Activated B cell treated with CpG ODN at 0.5 μM for 24 hours (primary cell): ENCODE measurements around the gene FGF12. TPM values are rescaled to one million over a fixed set of nuclear protein-coding genes. Genes with fewer than 3 reads are reported as not detected.

Source experiments
- ATAC-seq: fragments of 200-7000 bp; cut with Tn5 transposase; one replicate; pipeline ENCODE4 v1.10.0; 2021; ENCODE audit warnings: low read depth, mild to moderate bottlenecking, moderate library complexity
- CTCF ChIA-PET: fragments of 350-600 bp; sonication (Branson Sonifier 250); formaldehyde crosslinking; loops from one replicate; lab custom pipeline; 2021; ENCODE audit warnings: antibody characterized with exemption; lab: Charles Lee
- POLR2A ChIA-PET: fragments of 350-600 bp; sonication (Branson Sonifier 250); formaldehyde crosslinking; loops from one replicate; lab custom pipeline; 2021; ENCODE audit warnings: antibody characterized with exemption; lab: Charles Lee
- DNase-seq: peaks from one replicate; pipeline ENCODE4 v3.0.0; 2022
- H3K27ac Mint-ChIP-seq: one replicate; pipeline ENCODE4 v1.8.0; 2020; ENCODE audit warnings: mixed read lengths
- H3K27me3 Mint-ChIP-seq: one replicate; pipeline ENCODE4 v1.8.0; 2021; ENCODE audit warnings: mixed read lengths
- H3K36me3 Mint-ChIP-seq: one replicate; pipeline ENCODE4 v1.8.0; 2021; ENCODE audit warnings: low read depth, mixed read lengths
- H3K4me1 Mint-ChIP-seq: one replicate; pipeline ENCODE4 v1.8.0; 2021; ENCODE audit warnings: mixed read lengths
- H3K4me3 Mint-ChIP-seq: one replicate; pipeline ENCODE4 v1.8.0; 2020; ENCODE audit warnings: mild to moderate bottlenecking, mixed read lengths
- H3K9me3 Mint-ChIP-seq: one replicate; pipeline ENCODE4 v1.8.0; 2020; ENCODE audit warnings: mixed read lengths
- CTCF ChIP-seq: fragments of 200-600 bp; IDR thresholded peaks from one replicate; pipeline ENCODE4 v1.8.0; 2022; ENCODE audit warnings: antibody characterized with exemption, mild to moderate bottlenecking
- intact Hi-C: fragments of 100-400 bp; cut with micrococcal nuclease; formaldehyde crosslinking; loops from one replicate; pipeline ENCODE4 v1.15.1; 2024
- total RNA-seq: library from RNA; stranded (reverse); gene quantifications from 2 replicates; pipeline ENCODE4 v1.2.3, GENCODE V29; 2022

The FGF12 gene
- total RNA-seq, 1 donor from 2014 or later = not detected

- no peaks in the 10 kb centered on the region for H3K27me3 Mint-ChIP-seq
- no peak overlapping the region for H3K27ac Mint-ChIP-seq
- intact Hi-C loops = no loop called here
- CTCF ChIA-PET = no interaction called here
- H3K36me3 Mint-ChIP-seq = no peaks in the 10 kb centered on the region
- DNase-seq (no peak), ATAC-seq (no peak)
- TF ChIP-seq CTCF = no peak
- POLR2A ChIA-PET = no interaction called here
- H3K4me3 Mint-ChIP-seq = no peak overlapping the region
- H3K9me3 Mint-ChIP-seq = no peaks in the 10 kb centered on the region
- H3K4me1 Mint-ChIP-seq = no peaks in the 10 kb centered on the region
These were observed 73.5 kb downstream of the FGF12 start for GRCh38 chr3:192653862-192654261.

DNA sequence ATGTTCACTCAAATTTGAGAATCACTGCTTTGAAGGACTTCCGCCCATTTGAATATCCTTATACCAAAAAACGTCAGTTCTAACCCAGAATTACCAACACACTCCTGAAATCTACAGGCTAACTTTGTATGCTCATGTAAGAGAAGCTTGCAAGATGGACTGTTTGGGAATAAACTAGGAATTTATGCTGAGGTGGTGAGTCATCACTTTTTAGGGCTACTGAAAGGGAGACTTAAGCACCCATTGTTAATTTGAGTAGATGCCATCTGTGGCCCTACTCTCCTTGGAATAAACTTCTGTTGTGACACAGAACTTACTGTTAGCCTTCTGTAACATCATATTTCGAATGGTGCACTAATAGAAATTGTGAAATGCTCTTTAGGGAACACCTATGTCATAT is 74.6 kb downstream of the FGF12 start:
- H3K27me3 Mint-ChIP-seq = no peaks in the 10 kb centered on the region
- no peak for TF ChIP-seq CTCF
- ChIA-PET POLR2A (no interaction called here), CTCF (no interaction called here)
- intact Hi-C loops = no loop called here
- H3K27ac Mint-ChIP-seq = no peak overlapping the region
- no peaks in the 10 kb centered on the region for H3K36me3 Mint-ChIP-seq
- no peaks in the 10 kb centered on the region for H3K4me1 Mint-ChIP-seq
- no peak for DNase-seq
- no peak for ATAC-seq
- no peak overlapping the region for H3K4me3 Mint-ChIP-seq
- no peaks in the 10 kb centered on the region for H3K9me3 Mint-ChIP-seq

- H3K27ac Mint-ChIP-seq = no peak overlapping the region
These were observed 75.4 kb downstream of the FGF12 start for GRCh38 chr3:192651836-192652512.

DNA sequence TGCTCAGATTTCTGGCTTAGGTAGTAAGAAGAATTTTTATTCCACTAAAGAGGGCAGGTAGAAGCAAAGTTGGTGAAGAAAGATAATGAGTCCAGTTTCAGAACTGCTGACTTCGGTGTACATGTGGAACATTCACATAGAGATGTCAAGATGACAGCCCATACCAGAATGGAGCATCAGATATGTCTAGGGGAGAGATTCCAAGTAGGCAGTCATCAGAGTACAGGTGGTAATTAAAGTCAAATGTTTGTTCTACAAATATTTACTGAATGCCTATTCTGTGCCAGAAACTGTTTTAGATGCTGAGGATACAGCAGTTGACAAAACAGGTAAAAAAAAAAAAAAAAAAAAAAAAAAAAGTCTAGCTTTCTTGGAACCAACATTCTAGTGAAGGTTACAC is 81.9 kb downstream of the FGF12 start:
- H3K4me1 Mint-ChIP-seq = no peaks in the 10 kb centered on the region

More at GRCh38 chr3:192651836-192652512, 75.4 kb downstream of the FGF12 start:
- H3K27me3 Mint-ChIP-seq = no peaks in the 10 kb centered on the region
- H3K36me3 Mint-ChIP-seq = no peaks in the 10 kb centered on the region
- ATAC-seq (no peak), DNase-seq (no peak)
- H3K9me3 Mint-ChIP-seq = no peaks in the 10 kb centered on the region
- POLR2A ChIA-PET = no interaction called here
- intact Hi-C loops = no loop called here
- no peaks in the 10 kb centered on the region for H3K4me1 Mint-ChIP-seq
- H3K4me3 Mint-ChIP-seq = no peak overlapping the region
- CTCF ChIA-PET = no interaction called here
- no peak for TF ChIP-seq CTCF

GRCh38 chr3:192642651-192643050 is 84.7 kb downstream of the FGF12 start:
- Mint-ChIP-seq H3K9me3 (no peaks in the 10 kb centered on the region), H3K4me3 (no peak overlapping the region), H3K4me1 (no peaks in the 10 kb centered on the region), H3K36me3 (no peaks in the 10 kb centered on the region), H3K27ac (no peak overlapping the region), H3K27me3 (no peaks in the 10 kb centered on the region)
- no peak for TF ChIP-seq CTCF
- ChIA-PET POLR2A (no interaction called here), CTCF (no interaction called here)
- intact Hi-C loops = no loop called here
- ATAC-seq (no peak), DNase-seq (no peak)

More for the DNA sequence above, 81.9 kb downstream of the FGF12 start:
- DNase-seq = no peak
- no peaks in the 10 kb centered on the region for H3K36me3 Mint-ChIP-seq
- ChIA-PET CTCF (no interaction called here), POLR2A (no interaction called here)
- no peak overlapping the region for H3K27ac Mint-ChIP-seq
- TF ChIP-seq CTCF = no peak
- no peak overlapping the region for H3K4me3 Mint-ChIP-seq
- no peaks in the 10 kb centered on the region for H3K27me3 Mint-ChIP-seq
- intact Hi-C loops = no loop called here
- no peaks in the 10 kb centered on the region for H3K9me3 Mint-ChIP-seq
- ATAC-seq = no peak
